ENCODE measurements around the gene EPS8L2.

DNA sequence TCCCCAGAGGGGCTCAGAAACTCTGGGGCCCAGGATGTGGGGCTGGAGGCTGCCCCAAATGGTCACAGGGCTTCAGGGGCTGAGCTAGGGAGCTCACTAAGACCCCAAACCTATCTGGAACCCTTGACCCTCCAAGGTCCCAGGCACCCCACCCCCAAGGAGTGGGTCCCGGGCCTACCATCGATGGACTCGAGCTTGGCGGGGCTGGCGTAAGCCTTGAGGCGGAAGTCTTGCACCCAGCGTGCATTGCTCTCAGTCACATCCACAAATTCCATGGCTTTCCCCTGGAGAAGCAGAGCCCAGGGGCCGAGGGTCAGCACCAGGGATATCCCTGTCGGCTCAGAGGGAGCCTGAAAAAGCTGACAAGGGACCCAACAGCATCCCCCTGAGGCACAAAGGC lies 67.8 kb downstream of the EPS8L2 start:
- no peak for TF ChIP-seq POLR2A (IDR thresholded peaks at IDR 0.05)
- TF ChIP-seq, protein P1, sequence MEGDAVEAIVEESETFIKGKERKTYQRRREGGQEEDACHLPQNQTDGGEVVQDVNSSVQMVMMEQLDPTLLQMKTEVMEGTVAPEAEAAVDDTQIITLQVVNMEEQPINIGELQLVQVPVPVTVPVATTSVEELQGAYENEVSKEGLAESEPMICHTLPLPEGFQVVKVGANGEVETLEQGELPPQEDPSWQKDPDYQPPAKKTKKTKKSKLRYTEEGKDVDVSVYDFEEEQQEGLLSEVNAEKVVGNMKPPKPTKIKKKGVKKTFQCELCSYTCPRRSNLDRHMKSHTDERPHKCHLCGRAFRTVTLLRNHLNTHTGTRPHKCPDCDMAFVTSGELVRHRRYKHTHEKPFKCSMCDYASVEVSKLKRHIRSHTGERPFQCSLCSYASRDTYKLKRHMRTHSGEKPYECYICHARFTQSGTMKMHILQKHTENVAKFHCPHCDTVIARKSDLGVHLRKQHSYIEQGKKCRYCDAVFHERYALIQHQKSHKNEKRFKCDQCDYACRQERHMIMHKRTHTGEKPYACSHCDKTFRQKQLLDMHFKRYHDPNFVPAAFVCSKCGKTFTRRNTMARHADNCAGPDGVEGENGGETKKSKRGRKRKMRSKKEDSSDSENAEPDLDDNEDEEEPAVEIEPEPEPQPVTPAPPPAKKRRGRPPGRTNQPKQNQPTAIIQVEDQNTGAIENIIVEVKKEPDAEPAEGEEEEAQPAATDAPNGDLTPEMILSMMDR (IDR thresholded peaks at IDR 0.05) = no peak
